DMS 273 (cell line): Measurements from ENCODE around the gene ADSS2.
"Not testable (repeated sequence)": the region's sequence is repeated elsewhere in the genome, so short reads cannot be mapped to it uniquely, and the experiment has no call there.

Source experiments
- DNase-seq: peaks from one replicate; lab custom pipeline; 2025; ENCODE audit not compliant: unreplicated experiment; lab: John Stamatoyannopoulos, UW

Gene ADSS2

DNA sequence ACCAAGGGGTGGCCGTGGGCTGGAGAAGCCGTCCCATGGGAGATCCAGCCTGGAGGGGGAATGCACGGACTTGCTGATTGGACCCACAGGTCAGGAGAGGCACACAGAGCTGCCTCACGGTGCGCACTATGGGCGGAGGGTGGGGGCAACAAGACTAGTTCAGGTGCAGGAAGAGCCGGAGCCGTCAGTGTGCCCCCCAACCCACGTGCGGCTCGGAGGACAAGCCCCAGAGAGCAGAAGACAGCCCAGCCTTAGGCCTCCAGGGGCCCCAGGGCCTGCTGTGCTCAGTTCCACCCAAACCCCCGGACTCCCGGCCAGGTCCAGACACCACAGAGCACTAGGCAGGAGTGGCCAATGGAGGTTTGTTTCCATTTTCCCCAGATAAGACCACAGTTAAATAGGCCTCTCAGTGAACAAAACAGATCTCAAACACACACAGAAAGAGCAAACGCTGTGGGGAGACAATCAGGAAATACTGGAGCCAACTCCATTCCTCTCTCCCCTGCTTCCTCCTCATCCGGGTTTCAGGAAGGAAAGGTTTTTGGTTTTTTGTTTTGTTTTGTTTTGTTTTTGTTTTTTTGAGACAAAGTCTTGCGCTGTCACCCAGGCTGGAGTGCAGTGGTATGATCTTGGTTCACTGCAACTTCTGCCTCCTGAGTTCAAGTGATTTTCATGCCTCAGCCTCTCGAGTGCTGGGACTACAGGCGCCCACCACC lies 84.2 kb downstream of the ADSS2 start:
- no peak for DNase-seq

GRCh38 chr1:244365809-244366208 lies 85.9 kb downstream of the ADSS2 start:
- DNase-seq: no peak

DNA sequence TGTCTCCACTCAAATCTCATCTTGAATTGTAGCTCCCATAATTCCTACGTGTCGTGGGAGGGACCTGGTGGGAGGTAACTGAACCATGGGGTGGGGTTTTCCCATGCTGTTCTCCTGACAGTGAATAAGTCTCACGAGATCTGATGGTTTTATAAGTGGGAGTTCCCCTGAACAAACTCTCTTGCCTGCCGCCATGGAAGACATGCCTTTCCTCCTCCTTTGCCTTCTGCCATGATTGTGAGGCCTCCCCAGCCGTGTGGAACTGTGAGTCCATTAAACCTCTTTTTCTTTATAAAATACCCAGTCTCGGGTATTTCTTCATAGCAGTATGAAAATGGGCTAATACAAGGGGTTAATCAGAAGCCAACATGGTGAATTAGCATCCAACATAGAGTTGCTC lies 86.4 kb downstream of the ADSS2 start:
- DNase-seq: not testable (repeated sequence)

GRCh38 chr1:244362476-244362875 lies 89.2 kb downstream of the ADSS2 start:
- no peak for DNase-seq

DNA sequence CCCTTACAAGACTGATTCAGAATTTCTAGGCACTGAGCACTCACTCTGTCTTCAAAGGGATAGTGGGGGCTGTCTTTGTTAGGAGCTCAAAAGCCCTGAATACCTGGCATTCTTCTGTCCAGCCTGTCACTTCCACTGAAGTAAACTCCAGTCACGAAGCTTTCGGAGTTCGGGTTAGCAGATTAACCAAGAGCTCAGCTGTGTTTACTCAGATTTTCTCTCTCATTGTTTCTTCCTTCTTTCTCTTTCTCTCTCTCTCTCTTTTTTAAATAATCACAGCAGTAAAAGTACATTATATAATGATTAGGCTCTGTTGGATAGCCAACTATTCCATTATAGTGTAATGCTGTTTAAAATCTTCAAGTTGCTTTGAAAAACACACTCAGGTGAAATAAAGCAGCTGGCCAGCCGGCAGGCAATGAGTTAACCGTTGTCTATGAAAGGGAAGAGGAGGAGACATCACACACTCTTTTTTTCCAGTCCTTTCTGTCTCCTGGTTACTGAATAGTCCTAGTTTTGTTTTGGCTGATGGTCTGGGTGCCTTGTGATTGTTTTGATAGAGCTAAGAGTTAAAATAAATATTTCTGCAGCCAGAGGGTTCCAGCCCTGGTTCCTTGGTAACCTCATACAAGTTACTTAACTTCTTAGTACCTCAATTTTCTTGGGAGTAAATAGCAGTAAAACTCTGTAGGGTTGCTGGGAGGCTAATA lies 89.8 kb downstream of the ADSS2 start:
- no peak for DNase-seq
